Activated naive CD4-positive, alpha-beta T cell treated with anti-CD3 and anti-CD28 coated beads, Interleukin-2, amount 50 U/mL, for 16 hours (primary cell): ENCODE measurements around the gene CREG1.
A peak's percentile ranks its signal among the peaks of the same experiment; 100 is the strongest.
"Not testable (repeated sequence)": the region's sequence is repeated elsewhere in the genome, so short reads cannot be mapped to it uniquely, and the experiment has no call there.

Source experiments
- DNase-seq: peaks from one replicate; pipeline ENCODE4 v3.0.0-alpha.2; 2020

CREG1 gene

DNA sequence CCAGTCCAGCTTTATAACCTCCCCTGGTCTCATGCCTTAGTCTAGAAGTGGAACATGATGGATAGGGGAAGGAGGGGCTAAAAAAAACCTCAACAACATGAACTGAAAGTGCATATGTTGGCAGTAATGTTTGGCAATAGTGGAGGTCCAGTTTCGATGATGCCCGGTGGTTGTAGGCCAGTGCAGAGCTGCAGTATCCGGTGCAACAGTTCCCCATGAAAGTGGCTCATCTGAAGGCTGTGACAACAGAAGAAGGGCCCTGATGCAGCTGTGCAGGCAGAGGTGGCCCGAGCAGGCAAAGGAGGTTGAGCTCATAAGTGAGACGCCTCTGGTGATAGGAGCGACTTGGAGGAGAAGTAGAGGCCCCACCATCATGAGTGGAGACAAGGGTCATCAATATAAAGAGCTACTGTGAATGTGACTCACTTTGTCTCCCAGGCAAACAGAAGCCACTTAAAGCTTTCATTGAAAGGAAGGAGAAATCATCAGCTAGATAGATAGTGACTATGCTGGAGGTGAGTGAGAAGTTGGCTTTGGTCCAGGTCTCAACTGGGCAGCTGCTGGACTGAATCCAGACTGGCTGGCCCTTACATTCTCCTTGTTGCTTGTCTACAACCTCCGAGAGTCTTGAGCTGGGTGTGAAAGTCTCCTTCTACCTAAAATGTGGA lies 10.2 kb upstream of the CREG1 start:
- no peak for DNase-seq

DNA sequence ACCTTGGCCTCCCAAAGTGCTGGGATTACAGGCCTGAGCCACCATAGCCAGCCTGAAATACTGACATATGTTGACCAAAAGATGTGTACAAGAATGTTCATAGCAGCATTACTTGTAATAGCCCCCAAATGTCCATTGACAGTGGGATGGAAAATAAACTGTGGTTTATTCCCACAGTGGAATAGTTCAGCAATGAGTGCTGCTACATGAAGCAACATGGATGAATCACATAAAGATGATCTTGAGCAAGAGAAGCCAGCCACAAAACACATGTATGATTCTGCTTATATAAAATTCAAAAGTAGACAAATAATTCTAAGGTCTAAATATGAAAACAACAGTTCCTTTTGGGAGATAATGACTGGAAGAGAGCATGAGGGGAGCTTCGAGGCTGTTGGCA lies 9.1 kb upstream of the CREG1 start:
- no peak for DNase-seq

DNA sequence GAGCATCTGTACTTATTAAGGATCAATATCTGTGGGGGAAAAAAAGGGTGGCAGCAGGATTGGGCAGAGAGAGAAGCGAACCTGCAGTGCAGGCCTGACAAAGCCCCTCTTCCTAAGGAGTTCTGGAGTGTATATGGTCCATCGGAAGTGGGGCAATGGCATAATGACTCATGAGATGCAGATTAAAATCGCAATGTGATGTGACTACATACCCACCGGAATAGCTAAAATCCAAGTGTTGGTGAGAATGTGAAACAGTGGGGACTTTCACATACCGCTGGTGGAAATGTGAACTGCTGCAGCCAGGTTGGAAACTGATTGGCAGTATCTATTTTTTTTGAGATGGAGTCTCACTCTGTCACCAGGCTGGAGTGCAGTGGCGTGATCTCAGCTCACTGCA lies 8.2 kb upstream of the CREG1 start:
- no peak for DNase-seq

DNA sequence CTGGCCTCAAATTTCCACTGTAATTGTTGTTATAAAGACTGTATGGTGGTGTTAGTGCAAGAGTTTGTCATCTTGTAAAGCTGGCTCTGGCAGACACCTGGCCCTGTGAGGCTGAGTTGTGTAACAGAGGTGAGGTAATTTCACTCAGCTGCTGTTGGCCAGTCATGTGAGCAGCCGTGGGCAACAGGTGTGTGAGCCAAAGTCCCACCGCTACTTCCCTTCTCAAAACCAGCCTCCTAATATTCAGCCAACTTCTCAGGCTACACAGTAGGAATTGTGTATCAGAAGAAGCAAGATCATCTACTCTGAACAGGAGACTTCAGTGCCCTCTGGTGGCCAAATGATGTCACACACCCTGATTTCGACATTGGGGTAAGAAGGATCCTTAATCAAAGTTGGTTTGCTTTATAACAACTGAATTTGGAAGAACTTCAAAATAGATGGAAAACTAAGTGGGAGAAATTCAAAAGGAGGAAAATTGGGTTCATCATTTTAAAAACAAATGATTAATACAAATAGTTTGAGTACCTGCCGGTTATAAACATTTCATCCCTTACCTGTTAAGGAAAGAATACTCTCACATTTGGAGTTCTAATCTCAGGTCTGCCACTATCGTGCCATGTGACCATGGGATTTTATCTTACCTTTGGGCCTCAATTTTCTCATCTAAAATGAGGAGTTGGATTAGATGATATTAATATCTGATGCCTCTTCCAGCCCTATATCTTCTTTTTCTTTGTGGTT lies 2.6 kb upstream of the CREG1 start:
- peak; percentile 77 for DNase-seq

DNA sequence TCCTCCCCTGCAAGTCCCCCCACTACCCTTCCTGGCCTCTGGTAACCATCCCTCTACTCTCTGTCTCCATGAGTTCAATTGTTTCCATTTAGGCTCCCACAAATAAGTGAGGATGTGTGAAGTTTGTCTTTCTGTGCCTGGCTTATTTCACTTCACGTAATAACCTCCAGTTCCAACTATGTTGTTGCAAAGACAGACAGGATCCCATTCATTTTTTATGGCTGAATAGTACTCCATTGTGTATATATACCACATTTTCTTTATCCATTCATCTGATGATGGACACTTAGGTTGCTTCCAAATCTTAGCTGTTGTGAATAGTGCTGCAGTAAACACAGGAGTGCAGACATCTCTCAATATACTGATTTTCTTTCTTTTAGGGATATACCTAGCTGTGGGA lies 1.5 kb upstream of the CREG1 start:
- DNase-seq: not testable (repeated sequence)

DNA sequence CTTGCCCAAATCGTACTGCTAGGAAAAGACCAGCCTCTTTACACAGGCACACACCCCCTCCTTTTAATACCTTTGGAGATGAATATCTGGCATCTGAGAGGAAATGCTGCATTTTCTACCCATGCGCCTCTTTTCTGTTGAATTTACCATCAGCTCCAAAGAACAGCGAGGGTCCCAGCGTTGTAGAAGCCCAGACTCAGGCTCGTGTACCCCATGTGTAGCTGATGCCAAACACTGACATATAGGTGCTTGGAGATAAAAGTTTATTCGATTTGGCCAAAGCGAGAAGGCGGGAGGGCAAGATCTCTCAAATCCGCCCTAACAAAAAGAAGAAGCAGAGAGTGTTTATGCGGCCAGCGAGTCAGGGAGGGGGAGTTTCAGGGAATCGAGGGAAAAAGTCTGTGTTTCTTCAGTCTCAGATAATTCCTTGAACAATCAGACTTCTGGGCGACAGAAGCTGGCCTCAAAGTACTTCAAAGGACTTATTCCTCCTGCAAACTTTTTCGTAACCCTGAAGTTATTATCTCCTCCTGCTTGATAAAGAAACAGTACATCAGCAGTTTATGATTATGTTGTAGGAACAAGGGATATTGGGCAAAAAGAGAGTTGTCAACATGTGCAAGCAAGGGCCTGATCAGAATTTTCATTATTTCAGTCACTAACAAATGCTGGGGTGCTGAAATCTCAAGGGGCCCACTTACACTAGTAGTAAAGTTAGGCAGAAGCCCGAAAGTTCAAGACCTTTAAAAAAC lies 642 bp upstream of the CREG1 start:
- DNase-seq: no peak

DNA sequence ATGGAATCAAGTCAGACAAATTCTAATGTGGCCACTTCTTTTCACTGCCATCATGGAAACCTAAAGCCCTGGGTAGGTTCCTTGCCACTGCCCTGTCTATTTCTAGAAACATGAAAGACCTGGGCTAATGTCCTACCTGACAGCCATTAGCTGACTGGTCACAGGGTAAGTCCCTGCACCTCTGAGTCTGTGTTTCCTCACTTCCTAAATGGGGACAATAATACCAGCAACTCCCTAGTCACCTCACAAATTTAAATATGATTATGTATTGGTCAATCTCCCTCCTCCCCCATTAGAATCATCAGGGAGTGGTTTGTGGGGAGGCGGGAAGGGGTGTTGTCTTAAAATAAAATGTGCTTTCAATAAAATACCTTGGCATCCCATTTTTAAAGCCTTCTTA lies 2.2 kb downstream of the CREG1 start:
- DNase-seq: no peak

DNA sequence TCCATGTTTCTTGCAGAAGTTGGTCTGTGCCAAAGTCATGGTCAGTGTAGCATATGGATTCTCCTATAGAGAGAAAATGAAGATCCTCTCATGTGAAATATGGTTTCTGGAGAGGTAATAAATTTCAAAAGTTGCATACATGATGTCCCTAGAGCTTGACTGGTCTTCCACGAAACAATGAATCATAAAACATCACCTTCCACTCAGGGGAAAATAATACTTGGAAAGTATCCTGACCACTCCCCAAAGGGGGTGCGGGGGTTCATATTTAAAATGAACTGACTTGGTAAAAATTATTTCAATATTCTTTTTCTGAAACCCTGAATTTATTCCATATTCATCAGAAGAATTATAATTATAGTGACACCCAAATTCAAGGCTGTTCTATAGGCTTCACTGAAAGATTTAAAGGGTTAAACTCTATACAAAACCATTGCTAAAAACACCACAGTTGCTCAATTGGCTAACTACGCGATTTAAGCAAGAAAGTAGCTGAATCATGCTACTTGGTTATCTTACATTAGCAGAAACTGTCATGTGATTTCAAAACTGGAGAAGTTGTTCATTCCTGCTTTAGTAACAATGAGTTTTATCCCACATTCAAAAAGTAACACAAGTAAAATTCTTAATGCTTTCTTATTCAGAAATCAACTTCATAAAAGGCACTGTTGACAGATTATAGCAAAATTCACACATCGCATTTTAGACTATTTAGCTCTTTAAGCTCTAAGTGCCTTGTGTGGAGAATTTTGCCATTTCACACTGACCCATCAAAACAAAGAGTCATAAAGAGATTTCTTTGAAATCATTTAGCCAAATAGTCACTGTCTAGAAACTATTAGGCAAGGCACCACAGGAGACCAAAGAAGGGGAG lies 5.3 kb downstream of the CREG1 start:
- DNase-seq: no peak

DNA sequence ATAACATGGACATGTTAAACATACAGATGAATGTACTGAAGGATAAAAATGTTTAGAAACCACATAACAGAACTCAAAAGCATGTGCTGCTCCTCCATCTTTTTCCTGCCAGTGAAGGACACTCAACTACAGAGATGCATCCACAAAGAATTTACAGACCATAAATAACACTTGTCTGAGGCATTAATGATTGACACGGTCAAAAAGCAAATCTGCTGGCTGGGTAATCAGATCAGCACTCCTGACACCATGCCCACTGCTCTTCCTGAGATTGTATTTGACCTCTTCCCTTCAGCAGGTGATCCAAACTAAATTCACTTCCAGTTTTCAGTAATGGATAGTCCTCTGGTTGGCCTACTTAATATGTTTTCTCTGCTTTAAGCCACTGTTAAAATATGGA lies 6.6 kb downstream of the CREG1 start:
- DNase-seq: no peak

DNA sequence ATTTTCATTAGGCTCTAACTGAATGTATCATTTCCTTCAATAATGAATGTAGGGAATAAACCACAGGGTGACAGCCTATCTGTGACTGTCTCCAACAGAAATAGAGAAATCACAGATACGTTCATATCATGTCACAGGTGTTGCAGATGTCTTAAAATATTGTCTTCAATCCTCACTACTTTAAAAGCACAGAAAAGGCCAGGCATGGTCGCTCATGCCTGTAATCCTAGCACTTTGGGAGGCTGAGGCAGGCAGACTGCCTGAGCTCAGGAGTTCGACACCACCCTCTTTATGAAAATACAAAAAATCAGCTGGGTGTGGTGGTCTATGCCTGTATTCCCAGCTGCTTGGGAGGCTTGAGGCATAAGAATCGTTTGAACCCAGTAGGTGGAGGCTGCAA lies 8.2 kb downstream of the CREG1 start:
- DNase-seq: no peak

DNA sequence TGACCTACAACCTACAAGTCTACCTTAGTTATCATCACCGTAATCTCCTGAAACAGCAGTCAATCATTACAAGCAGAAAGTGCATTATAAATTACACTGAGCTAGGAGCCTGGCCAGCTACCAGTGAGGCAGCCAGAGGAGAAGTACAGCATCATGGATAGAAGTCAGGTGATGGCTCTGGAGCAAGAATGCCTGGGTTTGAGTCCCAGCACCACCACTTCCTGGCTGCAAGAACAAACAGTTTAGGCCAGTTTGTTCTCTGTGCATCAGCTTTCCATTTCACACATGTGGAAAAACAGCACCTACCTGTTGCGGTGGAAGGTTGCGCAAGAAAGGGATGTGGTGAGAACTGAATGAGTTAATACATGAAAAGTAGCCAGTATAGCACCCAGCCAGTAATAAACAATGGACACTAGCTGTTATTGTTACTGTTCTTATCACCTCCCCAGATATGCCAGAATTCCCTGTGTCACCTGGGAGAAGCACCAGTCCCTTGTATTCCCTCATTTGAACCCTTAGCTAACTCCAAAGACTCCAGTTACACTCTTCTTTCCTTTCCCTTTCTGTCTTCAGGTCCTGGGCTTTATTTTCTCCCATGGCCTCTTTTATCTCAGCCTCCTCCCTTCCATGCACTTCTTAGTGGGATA lies 9.0 kb downstream of the CREG1 start:
- DNase-seq: no peak

DNA sequence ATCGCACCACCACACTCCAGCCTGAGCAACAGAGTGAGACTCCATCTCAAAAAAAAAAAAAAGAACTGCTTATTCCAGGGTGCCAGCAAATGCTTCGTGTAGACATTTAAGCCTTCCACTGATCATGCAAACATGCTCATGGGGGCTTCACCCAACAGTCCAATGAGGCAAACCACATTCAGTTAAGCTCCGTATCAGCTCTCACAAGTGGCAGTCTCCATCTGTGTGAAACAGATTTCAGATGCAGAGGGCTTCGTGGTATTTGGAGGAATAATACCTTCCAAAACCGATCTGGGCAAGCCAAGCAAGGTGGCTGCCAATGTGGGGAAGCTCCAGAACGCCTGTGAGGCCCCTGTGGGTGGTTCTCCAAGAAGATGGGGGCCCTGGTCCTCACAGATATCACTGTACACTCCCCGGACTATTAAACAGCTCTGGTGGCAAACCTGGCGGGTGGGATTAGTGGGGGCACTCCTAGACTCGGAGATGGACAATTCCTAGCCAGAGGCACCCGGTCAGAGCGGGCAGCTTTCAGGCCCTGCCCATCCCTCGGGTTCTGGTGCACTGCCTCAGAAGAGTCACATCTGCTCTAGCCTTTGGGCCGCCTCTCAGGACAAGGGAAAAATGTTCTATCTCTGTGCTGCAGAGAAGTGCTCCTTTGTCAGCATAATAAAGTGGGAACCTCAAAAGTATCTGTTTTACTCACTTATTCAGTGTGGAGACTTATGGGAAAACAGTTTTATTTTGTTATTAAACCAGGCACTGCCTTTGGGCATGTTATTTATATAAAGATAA lies 10.2 kb downstream of the CREG1 start:
- DNase-seq: no peak

DNA sequence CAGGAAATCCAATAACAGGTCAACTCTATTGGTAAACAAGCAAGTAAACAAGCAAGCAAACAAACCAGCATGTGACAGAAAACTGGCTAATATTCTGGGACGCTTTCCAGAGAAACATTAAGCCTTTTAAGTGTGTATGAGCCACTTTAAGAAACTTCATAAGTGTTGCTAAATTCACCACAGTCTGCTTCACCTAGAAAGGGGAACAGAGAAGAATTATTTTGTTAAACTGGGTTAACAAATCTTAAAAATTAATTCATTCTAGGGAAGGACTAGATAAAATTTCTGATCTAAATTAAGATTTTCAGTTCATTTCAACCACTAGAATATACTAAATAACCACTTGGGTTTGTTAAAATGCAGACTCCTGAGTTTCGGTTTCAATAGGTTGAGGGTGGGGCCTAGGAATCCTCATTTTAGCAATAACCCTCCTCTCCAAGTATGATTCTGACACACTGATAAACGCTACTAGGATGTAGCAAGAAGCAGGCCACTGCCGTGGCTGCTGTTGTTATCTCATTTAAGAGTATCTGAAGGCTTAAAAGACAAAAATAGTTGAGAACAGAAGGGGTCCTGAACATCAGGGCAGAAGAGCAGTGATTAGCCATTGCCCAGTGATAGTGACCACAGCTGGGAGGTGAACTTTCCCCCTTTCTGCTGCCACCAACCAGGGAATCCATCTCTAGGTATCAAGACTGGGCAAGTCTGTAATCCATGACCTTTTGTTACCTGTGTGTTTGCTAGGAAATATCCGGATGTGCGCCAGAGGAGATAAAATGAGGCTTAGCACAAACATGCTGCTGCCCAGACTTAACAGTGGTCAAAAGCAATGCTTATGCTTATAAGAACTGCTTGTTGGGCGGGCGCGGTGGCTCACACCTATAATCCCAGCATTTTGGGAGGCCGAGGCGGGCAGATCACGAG lies 11.2 kb downstream of the CREG1 start:
- DNase-seq: no peak

DNA sequence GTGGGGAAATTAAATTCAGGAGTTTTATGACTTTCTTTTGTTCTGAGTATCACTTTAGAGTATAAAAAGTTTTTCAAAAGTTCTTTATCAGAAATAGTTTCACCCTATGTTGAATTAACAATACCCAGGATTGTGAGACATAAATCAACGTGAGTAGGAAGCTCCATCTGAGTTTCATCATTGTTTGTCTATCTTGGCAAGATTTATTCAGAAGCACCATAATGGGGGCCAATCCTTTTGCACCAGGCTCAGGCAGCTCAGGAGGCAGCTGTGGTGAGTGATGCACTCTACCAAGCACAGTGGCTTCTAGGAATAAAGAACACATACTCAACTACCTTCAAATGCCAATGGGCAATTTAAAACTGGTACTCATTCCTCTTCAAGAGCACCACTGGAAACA lies 12.0 kb downstream of the CREG1 start:
- DNase-seq: no peak

DNA sequence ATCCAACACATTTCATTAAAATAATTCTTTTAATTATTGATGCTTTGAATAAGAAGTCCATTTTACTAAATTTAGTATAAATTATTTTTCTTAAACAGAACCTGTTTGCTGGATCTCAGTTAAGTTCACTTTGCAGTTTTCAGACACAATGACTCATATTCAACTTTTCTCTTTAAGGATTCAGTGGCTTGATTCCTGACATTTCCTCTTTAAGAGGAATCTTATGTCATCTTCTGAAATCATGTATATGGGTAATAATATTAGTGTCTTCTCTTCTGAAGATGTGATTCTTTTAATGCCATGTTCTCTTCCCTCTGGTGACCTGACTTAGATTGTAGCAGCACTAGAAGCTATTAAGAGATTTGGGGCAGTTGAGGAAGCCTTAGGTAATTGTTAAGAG lies 12.6 kb downstream of the CREG1 start:
- no peak for DNase-seq

DNA sequence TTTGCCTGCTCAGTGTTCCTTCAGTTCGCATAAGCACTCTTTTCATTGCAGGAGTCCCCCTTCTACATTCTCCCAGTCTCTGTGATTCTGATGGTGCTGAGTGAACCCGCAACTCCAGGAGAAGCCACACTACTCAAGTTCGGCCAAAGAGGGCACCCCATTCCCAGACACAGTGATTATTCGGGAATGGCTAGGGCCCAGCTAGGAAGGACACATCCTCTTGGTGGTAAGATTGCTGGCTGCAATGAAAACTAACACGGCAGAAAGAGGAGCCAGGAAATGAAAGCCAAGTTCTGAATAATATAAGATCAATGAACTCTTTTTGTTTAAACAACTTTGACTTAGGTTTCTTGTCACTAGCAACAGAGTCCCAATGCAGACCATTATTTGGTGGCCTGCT lies 14.9 kb downstream of the CREG1 start:
- no peak for DNase-seq

DNA sequence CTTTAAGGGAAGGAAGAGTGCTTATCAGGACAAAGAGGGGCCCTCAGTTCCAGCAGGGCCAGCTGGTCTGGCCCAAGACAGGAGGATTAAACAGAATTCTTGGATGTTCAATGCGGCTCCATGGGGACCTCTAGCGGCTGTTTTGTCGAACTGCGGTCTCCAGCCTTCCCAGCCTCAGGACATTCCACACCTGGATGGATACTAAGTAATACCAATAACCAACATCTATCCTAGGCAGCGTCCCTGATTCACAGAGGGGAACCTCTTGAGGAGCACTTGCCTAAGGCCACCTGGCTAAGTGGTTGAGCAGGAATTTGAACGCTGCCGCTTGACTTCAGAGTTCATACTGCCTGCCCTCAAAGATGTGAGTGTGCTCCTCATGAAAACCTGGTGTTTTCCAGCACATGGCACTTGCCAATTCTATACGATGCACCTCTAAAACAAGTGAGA lies 19.7 kb downstream of the CREG1 start:
- peak; percentile 55 for DNase-seq

DNA sequence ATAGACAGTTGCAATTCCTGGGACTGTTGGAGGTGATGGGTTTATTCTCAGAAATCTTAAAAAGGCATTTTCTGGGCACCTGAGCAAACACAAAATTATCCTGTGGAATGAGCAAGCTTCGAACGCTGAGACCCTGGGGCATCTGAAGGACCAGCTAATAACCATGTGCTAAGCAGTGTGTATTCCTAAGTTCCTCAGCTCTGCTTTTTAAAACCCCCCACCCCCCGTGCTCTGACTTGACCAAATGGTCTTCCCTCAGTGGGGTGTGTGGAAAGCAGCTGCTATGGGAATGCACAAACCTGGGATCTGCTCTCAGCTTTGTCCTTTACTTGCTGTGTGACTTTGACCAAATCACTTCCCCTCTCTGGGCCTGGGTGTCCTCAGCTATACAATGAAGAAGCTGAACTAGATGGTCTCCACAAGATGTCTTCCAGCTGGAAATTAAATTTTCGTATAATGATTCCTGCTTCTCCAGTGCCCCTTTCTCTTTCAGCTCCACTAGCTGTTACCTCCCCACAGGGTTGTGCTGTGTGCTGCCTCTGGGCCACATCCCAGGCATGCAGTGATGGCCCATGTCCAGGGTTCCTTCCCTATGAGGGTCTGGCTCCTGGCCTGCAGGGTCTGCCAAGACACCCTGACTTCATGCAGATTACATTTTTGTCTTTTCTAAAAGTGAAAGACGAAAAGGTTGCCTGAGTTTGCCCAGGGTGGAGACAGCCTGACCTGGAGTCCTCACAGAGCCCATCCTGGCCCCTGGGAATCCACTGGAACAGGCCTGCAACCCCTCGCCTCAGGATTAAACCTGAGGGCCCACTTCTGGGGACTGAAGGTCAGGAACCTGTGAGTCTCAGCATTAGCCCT lies 20.4 kb downstream of the CREG1 start:
- DNase-seq: no peak

DNA sequence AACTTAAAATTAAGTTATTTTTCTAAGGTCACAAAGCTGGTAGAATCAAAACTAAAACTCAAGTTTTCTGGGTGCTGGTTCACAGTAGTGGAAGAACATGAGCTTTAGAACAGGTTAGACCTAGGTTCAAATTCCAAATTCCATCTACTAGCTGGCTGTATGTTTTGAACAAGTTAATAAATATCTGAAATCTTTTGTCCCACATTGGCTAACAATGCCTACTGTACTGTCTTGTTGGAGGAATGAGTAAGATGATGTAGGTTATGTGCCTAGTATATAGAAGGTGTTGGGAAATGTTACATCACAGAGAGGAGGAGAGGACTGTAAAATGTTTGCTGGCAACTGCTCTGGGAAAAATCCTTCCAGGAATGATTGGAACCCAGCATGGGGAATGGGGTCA lies 21.2 kb downstream of the CREG1 start:
- no peak for DNase-seq
